ENCODE results near the gene NUDT16.

DNA sequence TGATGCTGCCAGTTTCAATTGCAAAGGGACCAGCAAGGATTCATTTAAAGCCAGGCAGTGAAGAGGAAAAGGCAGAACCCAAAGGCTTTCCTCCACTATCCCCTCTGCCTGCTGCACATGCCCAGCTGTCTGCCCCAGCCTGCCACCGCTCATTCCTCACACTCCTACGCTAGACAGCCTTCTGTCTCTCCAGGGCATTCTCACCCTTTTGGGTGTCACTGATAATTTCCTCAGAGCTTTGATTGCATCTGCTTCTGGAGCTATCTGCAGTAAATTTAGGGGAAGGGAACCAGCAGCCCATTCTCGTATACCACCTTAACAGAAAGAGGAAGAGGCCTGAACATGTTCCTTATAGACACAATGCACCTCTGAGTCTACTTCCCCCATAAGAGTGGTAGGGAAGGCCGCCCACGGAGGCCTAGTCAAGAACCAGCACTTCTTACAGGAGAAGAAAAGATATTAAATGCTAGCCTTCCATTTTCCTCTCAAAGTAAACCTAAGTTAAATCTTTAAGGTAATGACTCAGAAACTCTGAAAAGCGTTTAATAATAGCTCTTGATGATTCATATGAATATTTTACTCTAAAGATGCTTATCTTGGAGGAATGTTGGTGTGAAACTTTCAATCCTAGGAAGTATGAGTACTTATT is 20.9 kb downstream of the NUDT16 start:
- TF ChIP-seq, protein P1, sequence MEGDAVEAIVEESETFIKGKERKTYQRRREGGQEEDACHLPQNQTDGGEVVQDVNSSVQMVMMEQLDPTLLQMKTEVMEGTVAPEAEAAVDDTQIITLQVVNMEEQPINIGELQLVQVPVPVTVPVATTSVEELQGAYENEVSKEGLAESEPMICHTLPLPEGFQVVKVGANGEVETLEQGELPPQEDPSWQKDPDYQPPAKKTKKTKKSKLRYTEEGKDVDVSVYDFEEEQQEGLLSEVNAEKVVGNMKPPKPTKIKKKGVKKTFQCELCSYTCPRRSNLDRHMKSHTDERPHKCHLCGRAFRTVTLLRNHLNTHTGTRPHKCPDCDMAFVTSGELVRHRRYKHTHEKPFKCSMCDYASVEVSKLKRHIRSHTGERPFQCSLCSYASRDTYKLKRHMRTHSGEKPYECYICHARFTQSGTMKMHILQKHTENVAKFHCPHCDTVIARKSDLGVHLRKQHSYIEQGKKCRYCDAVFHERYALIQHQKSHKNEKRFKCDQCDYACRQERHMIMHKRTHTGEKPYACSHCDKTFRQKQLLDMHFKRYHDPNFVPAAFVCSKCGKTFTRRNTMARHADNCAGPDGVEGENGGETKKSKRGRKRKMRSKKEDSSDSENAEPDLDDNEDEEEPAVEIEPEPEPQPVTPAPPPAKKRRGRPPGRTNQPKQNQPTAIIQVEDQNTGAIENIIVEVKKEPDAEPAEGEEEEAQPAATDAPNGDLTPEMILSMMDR (IDR thresholded peaks at IDR 0.05), result no peak
- TF ChIP-seq POLR2A (IDR thresholded peaks at IDR 0.05), result no peak
